Stimulated activated CD8-positive, alpha-beta memory T cell treated with anti-CD3 and anti-CD28 coated beads, Interleukin-4, amount 100 ng/mL, for 1 hour (primary cell): ENCODE data around the gene TADA2B.
A peak's percentile ranks its signal among the peaks of the same experiment; 100 is the strongest.

Source experiments
- DNase-seq, 2 donors: peaks; one replicate each; pipeline ENCODE4 v3.0.0-alpha.2; 2020; ENCODE audit warnings: low read depth in 2 of 2, low spot score in 1 of 2

TADA2B gene

GRCh38 chr4:7055990-7056325, 12.8 kb downstream of the TADA2B start:
- no peak for DNase-seq

- DNase-seq: no peak
Observed at GRCh38 chr4:7058792-7059191, 15.6 kb downstream of the TADA2B start.

- DNase-seq: no peak
Observed at GRCh38 chr4:7059662-7060061, 16.5 kb downstream of the TADA2B start.

- DNase-seq: no peak
Observed at GRCh38 chr4:7060346-7061150, 17.4 kb downstream of the TADA2B start.

- no peak for DNase-seq
Observed at GRCh38 chr4:7061815-7062214, 18.6 kb downstream of the TADA2B start.

- no peak for DNase-seq
Observed at GRCh38 chr4:7062816-7063215, 19.6 kb downstream of the TADA2B start.

- no peak for DNase-seq
Observed at GRCh38 chr4:7063362-7063761, 20.2 kb downstream of the TADA2B start.

- DNase-seq: no peak
Observed at GRCh38 chr4:7066006-7066405, 22.8 kb downstream of the TADA2B start.

- DNase-seq: no peak
Observed at GRCh38 chr4:7066493-7066892, 23.3 kb downstream of the TADA2B start.

- no peak for DNase-seq
Observed at GRCh38 chr4:7067126-7067451, 23.9 kb downstream of the TADA2B start.

GRCh38 chr4:7067452-7068278, 24.5 kb downstream of the TADA2B start, which contains the start of gene GRPEL1:
TSS of gene GRPEL1 (minus strand) at chr4:7068064. CDS start at chr4:7068032, 32 bp downstream.
- DNase-seq: peak in 1 of 2 donors; percentile 99

- peak in 1 of 2 donors; percentile 100 for DNase-seq
Observed at GRCh38 chr4:7068279-7068842, 25.2 kb downstream of the TADA2B start.

GRCh38 chr4:7068883-7069282, 25.7 kb downstream of the TADA2B start:
- DNase-seq: no peak

- DNase-seq: peak; percentile 71 to 72
Observed at GRCh38 chr4:7070729-7071511, 27.7 kb downstream of the TADA2B start.

GRCh38 chr4:7073059-7073458, 29.9 kb downstream of the TADA2B start:
- no peak for DNase-seq

- no peak for DNase-seq
Observed at GRCh38 chr4:7073526-7074390, 30.6 kb downstream of the TADA2B start.

GRCh38 chr4:7074426-7074825, 31.3 kb downstream of the TADA2B start:
- no peak for DNase-seq

GRCh38 chr4:7075962-7076695, 33.0 kb downstream of the TADA2B start:
- DNase-seq: no peak

GRCh38 chr4:7076696-7077082, 33.5 kb downstream of the TADA2B start:
- no peak for DNase-seq

GRCh38 chr4:7077371-7077770, 34.2 kb downstream of the TADA2B start:
- no peak for DNase-seq
